Erythroblast (primary cell): ENCODE measurements around the gene PRF1.

Experiments
- GATA1 ChIP-seq: IDR thresholded peaks from 2 replicates; pipeline ENCODE4 v1.6.1; 2011; ENCODE audit warnings: low read depth, mild to moderate bottlenecking, control low read depth, low read length, moderate library complexity
- POLR2A ChIP-seq: IDR thresholded peaks from 2 replicates; pipeline ENCODE4 v1.6.1; 2011; ENCODE audit warnings: mild to moderate bottlenecking, low read length

DNA sequence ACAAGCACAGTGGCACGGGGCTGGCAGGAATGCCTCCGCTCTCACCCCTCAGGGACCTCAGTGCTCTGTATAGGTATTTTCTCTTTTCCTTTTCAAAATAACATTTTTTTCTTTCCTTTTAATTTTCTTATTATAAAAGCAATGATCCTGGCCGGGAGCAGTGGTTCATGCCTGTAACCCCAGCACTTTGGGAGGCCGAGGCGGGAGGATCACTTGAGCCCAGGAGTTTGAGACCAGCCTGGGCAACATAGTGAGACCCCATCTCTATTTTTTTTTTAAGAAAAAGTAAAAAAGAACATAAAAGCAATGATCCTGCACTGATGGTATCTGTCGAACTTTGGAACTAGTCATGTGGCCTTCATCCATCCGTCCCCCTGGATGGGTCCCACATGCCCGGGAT, 3.2 kb downstream of the PRF1 start:
- no peak for TF ChIP-seq GATA1
- no peak for TF ChIP-seq POLR2A
